ENCODE measurements around the gene PHF21A. TPM values are rescaled to one million over a fixed set of nuclear protein-coding genes. Genes with fewer than 3 reads are reported as not detected.

PHF21A gene
- total RNA-seq, 2 experiments from 2014 or later = 59.5 to 66.2 TPM

- intact Hi-C loops (cut with DNase I, micrococcal nuclease) = no loop called here
- Mint-ChIP-seq H3K4me3 (no peak overlapping the region), H3K27me3 (no peaks in the 10 kb centered on the region), H3K9me3 (no peaks in the 10 kb centered on the region), H3K4me1 (ENCODE audit: low read depth) (peaks cover 35% of the 10 kb centered on the region), H3K27ac (no peak overlapping the region), H3K36me3 (ENCODE audit: low read depth) (no peaks in the 10 kb centered on the region)
- Histone ChIP-seq H3K4me3 (ENCODE audit: low read length) (no peak overlapping the region), H3K36me3 (ENCODE audit: insufficient read depth, low read length) (no peaks in the 10 kb centered on the region), H3K27me3 (ENCODE audit: control insufficient read depth in 1 of 2, insufficient read depth in 2 of 2, low read length in 2 of 2) (no peaks in the 10 kb centered on the region), H3K27ac (ENCODE audit: low read depth in 1 of 2, low read length in 2 of 2) (no peak overlapping the region), H3K9me3 (ENCODE audit: control insufficient read depth in 1 of 2, insufficient read depth in 1 of 2, low read length in 2 of 2) (no peaks in the 10 kb centered on the region), H3K4me1 (ENCODE audit: insufficient read depth, low read length) (no peaks in the 10 kb centered on the region)
- DNase-seq (no peak), ATAC-seq (ENCODE audit: poor library complexity) (no peak)
- no peak for TF ChIP-seq CTCF (IDR thresholded peaks at IDR 0.05)
- ChIA-PET POLR2A (no interaction called here), CTCF (interaction anchor here (0.6 to 0.8 kb wide), 2 partner anchors 22 to 1091 kb away, joined by 3 read pairs; no protein-coding TSS in a partner anchor)
Measured at GRCh38 chr11:46039990-46040389, 81.3 kb downstream of the PHF21A start.

- Histone ChIP-seq H3K27ac (ENCODE audit: low read depth in 1 of 2, low read length in 2 of 2) (no peak overlapping the region), H3K27me3 (ENCODE audit: control insufficient read depth in 1 of 2, insufficient read depth in 2 of 2, low read length in 2 of 2) (no peaks in the 10 kb centered on the region), H3K4me1 (ENCODE audit: insufficient read depth, low read length) (no peaks in the 10 kb centered on the region), H3K4me3 (ENCODE audit: low read length) (no peak overlapping the region), H3K36me3 (ENCODE audit: insufficient read depth, low read length) (peaks cover 5% of the 10 kb centered on the region), H3K9me3 (ENCODE audit: control insufficient read depth in 1 of 2, insufficient read depth in 1 of 2, low read length in 2 of 2) (no peaks in the 10 kb centered on the region)
- Mint-ChIP-seq H3K36me3 (ENCODE audit: low read depth) (peaks cover 8% of the 10 kb centered on the region), H3K9me3 (no peaks in the 10 kb centered on the region), H3K27me3 (no peaks in the 10 kb centered on the region), H3K4me3 (no peak overlapping the region), H3K27ac (no peak overlapping the region), H3K4me1 (ENCODE audit: low read depth) (peaks cover 34% of the 10 kb centered on the region)
- ChIA-PET CTCF (no interaction called here), POLR2A (interaction anchor here (0.7 kb wide), 1 partner anchor 206 kb away, joined by 3 read pairs; no protein-coding TSS in a partner anchor)
- ATAC-seq (ENCODE audit: poor library complexity) = no peak
- no peak for TF ChIP-seq CTCF (IDR thresholded peaks at IDR 0.05)
- intact Hi-C loops (cut with DNase I, micrococcal nuclease) = no loop called here
- no peak for DNase-seq
Measured at GRCh38 chr11:46038529-46038928, 82.7 kb downstream of the PHF21A start.

GRCh38 chr11:46036969-46037368 is 84.3 kb downstream of the PHF21A start:
- TF ChIP-seq CTCF (IDR thresholded peaks at IDR 0.05) = no peak
- Histone ChIP-seq H3K27me3 (ENCODE audit: control insufficient read depth in 1 of 2, insufficient read depth in 2 of 2, low read length in 2 of 2) (no peaks in the 10 kb centered on the region), H3K27ac (ENCODE audit: low read depth in 1 of 2, low read length in 2 of 2) (no peak overlapping the region), H3K4me1 (ENCODE audit: insufficient read depth, low read length) (no peaks in the 10 kb centered on the region), H3K4me3 (ENCODE audit: low read length) (no peak overlapping the region), H3K36me3 (ENCODE audit: insufficient read depth, low read length) (peaks cover 5% of the 10 kb centered on the region), H3K9me3 (ENCODE audit: control insufficient read depth in 1 of 2, insufficient read depth in 1 of 2, low read length in 2 of 2) (no peaks in the 10 kb centered on the region)
- H3K9me3 Mint-ChIP-seq = no peaks in the 10 kb centered on the region
- POLR2A ChIA-PET = no interaction called here
- DNase-seq (no peak), ATAC-seq (ENCODE audit: poor library complexity) (no peak)
- intact Hi-C loops (cut with DNase I, micrococcal nuclease) = no loop called here
- peaks cover 22% of the 10 kb centered on the region for H3K4me1 Mint-ChIP-seq (ENCODE audit: low read depth)
- H3K27me3 Mint-ChIP-seq = no peaks in the 10 kb centered on the region
- H3K27ac Mint-ChIP-seq = no peak overlapping the region
- peaks cover 8% of the 10 kb centered on the region for H3K36me3 Mint-ChIP-seq (ENCODE audit: low read depth)
- CTCF ChIA-PET = no interaction called here
- no peak overlapping the region for H3K4me3 Mint-ChIP-seq

Data from CD4-positive, alpha-beta T cell (primary cell).